Measurements from ENCODE around the gene TFDP1.
A peak's percentile ranks its signal among the peaks of the same experiment; 100 is the strongest.

Gene TFDP1

GRCh38 chr13:113584205-113584869 is at the start of gene TFDP1:
Gene TFDP1, plus strand, starts transcription at chr13:113584753. Its CDS starts 1,085 bp downstream, at chr13:113585838.
- peak; percentile 96 for DNase-seq

GRCh38 chr13:113535381-113535781 is 49.2 kb upstream of the TFDP1 start:
- DNase-seq = no peak

- DNase-seq = no peak
Measured at GRCh38 chr13:113536461-113537110, 48.0 kb upstream of the TFDP1 start.

GRCh38 chr13:113537205-113537604 is 47.3 kb upstream of the TFDP1 start:
- DNase-seq = no peak

GRCh38 chr13:113537909-113538688 is 46.5 kb upstream of the TFDP1 start:
- DNase-seq = no peak

GRCh38 chr13:113538689-113539058 is 45.9 kb upstream of the TFDP1 start:
- no peak for DNase-seq

GRCh38 chr13:113539176-113539575 is 45.4 kb upstream of the TFDP1 start:
- DNase-seq = no peak

GRCh38 chr13:113539822-113540221 is 44.7 kb upstream of the TFDP1 start:
- no peak for DNase-seq

- no peak for DNase-seq
Measured at GRCh38 chr13:113540523-113540922, 44.0 kb upstream of the TFDP1 start.

GRCh38 chr13:113542751-113543424 is 41.7 kb upstream of the TFDP1 start:
- DNase-seq = no peak

GRCh38 chr13:113544071-113544891 is 40.3 kb upstream of the TFDP1 start:
- DNase-seq = no peak

- no peak for DNase-seq
Measured at GRCh38 chr13:113544896-113545295, 39.7 kb upstream of the TFDP1 start.

- no peak for DNase-seq
Measured at GRCh38 chr13:113545455-113545930, 39.1 kb upstream of the TFDP1 start.

GRCh38 chr13:113545931-113546516 is 38.5 kb upstream of the TFDP1 start:
- DNase-seq = no peak

- DNase-seq = no peak
Measured at GRCh38 chr13:113546571-113547237, 37.8 kb upstream of the TFDP1 start.

GRCh38 chr13:113547238-113547971 is 37.1 kb upstream of the TFDP1 start:
- no peak for DNase-seq

GRCh38 chr13:113548171-113548641 is 36.3 kb upstream of the TFDP1 start:
- DNase-seq = no peak

GRCh38 chr13:113548778-113549621 is 35.6 kb upstream of the TFDP1 start:
- DNase-seq = no peak

- no peak for DNase-seq
Measured at GRCh38 chr13:113550453-113550852, 34.1 kb upstream of the TFDP1 start.
